ENCODE data around the gene SPTBN1. TPM values are rescaled to one million over a fixed set of nuclear protein-coding genes. Genes with fewer than 3 reads are reported as not detected.

Gene SPTBN1
- total and polyA plus RNA-seq, 9 of the 15 experiments (the other 6 are each of a cell fraction or from before 2014, with no cell fraction given): 8.9 to 66.8 (median 31.4) TPM

DNA sequence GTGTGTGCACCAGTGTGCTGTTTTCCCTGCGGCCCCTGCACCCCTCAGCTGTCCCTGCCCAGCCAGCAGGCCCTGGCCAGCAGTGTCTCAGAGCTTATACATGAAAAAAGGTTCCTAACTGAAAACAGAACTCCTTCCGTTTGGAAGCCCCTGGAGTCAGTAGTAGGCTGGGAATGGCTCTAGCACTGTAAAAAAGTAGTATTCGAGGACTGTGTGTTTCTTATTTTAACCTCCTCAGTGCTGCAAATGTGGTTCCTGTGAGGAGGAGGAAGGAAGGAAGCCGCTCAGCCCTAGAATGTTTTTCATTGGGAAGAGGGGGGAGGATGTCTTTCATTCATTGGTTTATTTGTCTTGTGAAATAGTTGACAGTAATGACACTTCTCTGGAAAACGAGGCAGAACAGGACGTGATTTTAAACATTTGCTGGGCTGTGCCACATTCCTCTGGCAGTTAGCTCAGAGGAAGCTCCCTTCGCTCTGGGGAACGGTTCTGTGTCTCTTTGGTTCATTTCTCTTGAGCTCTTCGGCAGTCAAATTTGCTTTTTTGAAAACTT is 103.5 kb downstream of the SPTBN1 start (continued):
- TF ChIP-seq, protein P1, sequence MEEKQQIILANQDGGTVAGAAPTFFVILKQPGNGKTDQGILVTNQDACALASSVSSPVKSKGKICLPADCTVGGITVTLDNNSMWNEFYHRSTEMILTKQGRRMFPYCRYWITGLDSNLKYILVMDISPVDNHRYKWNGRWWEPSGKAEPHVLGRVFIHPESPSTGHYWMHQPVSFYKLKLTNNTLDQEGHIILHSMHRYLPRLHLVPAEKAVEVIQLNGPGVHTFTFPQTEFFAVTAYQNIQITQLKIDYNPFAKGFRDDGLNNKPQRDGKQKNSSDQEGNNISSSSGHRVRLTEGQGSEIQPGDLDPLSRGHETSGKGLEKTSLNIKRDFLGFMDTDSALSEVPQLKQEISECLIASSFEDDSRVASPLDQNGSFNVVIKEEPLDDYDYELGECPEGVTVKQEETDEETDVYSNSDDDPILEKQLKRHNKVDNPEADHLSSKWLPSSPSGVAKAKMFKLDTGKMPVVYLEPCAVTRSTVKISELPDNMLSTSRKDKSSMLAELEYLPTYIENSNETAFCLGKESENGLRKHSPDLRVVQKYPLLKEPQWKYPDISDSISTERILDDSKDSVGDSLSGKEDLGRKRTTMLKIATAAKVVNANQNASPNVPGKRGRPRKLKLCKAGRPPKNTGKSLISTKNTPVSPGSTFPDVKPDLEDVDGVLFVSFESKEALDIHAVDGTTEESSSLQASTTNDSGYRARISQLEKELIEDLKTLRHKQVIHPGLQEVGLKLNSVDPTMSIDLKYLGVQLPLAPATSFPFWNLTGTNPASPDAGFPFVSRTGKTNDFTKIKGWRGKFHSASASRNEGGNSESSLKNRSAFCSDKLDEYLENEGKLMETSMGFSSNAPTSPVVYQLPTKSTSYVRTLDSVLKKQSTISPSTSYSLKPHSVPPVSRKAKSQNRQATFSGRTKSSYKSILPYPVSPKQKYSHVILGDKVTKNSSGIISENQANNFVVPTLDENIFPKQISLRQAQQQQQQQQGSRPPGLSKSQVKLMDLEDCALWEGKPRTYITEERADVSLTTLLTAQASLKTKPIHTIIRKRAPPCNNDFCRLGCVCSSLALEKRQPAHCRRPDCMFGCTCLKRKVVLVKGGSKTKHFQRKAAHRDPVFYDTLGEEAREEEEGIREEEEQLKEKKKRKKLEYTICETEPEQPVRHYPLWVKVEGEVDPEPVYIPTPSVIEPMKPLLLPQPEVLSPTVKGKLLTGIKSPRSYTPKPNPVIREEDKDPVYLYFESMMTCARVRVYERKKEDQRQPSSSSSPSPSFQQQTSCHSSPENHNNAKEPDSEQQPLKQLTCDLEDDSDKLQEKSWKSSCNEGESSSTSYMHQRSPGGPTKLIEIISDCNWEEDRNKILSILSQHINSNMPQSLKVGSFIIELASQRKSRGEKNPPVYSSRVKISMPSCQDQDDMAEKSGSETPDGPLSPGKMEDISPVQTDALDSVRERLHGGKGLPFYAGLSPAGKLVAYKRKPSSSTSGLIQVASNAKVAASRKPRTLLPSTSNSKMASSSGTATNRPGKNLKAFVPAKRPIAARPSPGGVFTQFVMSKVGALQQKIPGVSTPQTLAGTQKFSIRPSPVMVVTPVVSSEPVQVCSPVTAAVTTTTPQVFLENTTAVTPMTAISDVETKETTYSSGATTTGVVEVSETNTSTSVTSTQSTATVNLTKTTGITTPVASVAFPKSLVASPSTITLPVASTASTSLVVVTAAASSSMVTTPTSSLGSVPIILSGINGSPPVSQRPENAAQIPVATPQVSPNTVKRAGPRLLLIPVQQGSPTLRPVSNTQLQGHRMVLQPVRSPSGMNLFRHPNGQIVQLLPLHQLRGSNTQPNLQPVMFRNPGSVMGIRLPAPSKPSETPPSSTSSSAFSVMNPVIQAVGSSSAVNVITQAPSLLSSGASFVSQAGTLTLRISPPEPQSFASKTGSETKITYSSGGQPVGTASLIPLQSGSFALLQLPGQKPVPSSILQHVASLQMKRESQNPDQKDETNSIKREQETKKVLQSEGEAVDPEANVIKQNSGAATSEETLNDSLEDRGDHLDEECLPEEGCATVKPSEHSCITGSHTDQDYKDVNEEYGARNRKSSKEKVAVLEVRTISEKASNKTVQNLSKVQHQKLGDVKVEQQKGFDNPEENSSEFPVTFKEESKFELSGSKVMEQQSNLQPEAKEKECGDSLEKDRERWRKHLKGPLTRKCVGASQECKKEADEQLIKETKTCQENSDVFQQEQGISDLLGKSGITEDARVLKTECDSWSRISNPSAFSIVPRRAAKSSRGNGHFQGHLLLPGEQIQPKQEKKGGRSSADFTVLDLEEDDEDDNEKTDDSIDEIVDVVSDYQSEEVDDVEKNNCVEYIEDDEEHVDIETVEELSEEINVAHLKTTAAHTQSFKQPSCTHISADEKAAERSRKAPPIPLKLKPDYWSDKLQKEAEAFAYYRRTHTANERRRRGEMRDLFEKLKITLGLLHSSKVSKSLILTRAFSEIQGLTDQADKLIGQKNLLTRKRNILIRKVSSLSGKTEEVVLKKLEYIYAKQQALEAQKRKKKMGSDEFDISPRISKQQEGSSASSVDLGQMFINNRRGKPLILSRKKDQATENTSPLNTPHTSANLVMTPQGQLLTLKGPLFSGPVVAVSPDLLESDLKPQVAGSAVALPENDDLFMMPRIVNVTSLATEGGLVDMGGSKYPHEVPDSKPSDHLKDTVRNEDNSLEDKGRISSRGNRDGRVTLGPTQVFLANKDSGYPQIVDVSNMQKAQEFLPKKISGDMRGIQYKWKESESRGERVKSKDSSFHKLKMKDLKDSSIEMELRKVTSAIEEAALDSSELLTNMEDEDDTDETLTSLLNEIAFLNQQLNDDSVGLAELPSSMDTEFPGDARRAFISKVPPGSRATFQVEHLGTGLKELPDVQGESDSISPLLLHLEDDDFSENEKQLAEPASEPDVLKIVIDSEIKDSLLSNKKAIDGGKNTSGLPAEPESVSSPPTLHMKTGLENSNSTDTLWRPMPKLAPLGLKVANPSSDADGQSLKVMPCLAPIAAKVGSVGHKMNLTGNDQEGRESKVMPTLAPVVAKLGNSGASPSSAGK (IDR thresholded peaks at IDR 0.05): no peak
- TF ChIP-seq, protein P2, sequence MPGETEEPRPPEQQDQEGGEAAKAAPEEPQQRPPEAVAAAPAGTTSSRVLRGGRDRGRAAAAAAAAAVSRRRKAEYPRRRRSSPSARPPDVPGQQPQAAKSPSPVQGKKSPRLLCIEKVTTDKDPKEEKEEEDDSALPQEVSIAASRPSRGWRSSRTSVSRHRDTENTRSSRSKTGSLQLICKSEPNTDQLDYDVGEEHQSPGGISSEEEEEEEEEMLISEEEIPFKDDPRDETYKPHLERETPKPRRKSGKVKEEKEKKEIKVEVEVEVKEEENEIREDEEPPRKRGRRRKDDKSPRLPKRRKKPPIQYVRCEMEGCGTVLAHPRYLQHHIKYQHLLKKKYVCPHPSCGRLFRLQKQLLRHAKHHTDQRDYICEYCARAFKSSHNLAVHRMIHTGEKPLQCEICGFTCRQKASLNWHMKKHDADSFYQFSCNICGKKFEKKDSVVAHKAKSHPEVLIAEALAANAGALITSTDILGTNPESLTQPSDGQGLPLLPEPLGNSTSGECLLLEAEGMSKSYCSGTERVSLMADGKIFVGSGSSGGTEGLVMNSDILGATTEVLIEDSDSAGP (CRISPR knock-in tag; IDR thresholded peaks at IDR 0.05): no peak
- TF ChIP-seq ZNF445 (CRISPR knock-in tag; IDR thresholded peaks at IDR 0.05; ENCODE audit: low read depth) (no peak), PML (IDR thresholded peaks at IDR 0.05; ENCODE audit: low read length) (no peak)
- TF ChIP-seq, protein P3, sequence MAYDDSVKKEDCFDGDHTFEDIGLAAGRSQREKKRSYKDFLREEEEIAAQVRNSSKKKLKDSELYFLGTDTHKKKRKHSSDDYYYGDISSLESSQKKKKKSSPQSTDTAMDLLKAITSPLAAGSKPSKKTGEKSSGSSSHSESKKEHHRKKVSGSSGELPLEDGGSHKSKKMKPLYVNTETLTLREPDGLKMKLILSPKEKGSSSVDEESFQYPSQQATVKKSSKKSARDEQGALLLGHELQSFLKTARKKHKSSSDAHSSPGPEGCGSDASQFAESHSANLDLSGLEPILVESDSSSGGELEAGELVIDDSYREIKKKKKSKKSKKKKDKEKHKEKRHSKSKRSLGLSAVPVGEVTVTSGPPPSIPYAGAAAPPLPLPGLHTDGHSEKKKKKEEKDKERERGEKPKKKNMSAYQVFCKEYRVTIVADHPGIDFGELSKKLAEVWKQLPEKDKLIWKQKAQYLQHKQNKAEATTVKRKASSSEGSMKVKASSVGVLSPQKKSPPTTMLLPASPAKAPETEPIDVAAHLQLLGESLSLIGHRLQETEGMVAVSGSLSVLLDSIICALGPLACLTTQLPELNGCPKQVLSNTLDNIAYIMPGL (CRISPR knock-in tag; IDR thresholded peaks at IDR 0.05): no peak
- TF ChIP-seq, protein P4, sequence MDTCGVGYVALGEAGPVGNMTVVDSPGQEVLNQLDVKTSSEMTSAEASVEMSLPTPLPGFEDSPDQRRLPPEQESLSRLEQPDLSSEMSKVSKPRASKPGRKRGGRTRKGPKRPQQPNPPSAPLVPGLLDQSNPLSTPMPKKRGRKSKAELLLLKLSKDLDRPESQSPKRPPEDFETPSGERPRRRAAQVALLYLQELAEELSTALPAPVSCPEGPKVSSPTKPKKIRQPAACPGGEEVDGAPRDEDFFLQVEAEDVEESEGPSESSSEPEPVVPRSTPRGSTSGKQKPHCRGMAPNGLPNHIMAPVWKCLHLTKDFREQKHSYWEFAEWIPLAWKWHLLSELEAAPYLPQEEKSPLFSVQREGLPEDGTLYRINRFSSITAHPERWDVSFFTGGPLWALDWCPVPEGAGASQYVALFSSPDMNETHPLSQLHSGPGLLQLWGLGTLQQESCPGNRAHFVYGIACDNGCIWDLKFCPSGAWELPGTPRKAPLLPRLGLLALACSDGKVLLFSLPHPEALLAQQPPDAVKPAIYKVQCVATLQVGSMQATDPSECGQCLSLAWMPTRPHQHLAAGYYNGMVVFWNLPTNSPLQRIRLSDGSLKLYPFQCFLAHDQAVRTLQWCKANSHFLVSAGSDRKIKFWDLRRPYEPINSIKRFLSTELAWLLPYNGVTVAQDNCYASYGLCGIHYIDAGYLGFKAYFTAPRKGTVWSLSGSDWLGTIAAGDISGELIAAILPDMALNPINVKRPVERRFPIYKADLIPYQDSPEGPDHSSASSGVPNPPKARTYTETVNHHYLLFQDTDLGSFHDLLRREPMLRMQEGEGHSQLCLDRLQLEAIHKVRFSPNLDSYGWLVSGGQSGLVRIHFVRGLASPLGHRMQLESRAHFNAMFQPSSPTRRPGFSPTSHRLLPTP (IDR thresholded peaks at IDR 0.05; ENCODE audit: borderline replicate concordance, extremely low read depth, insufficient read length): no peak
- TF ChIP-seq, protein P5, sequence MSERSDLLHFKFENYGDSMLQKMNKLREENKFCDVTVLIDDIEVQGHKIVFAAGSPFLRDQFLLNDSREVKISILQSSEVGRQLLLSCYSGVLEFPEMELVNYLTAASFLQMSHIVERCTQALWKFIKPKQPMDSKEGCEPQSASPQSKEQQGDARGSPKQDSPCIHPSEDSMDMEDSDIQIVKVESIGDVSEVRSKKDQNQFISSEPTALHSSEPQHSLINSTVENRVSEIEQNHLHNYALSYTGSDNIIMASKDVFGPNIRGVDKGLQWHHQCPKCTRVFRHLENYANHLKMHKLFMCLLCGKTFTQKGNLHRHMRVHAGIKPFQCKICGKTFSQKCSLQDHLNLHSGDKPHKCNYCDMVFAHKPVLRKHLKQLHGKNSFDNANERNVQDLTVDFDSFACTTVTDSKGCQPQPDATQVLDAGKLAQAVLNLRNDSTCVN (CRISPR knock-in tag; IDR thresholded peaks at IDR 0.05): no peak

Measured in K562 (cell line).